ENCODE data around the gene RXFP2.

Gene RXFP2

GRCh38 chr13:31749929-31750328 lies 10.6 kb downstream of the RXFP2 start:
- H3K9me3 Mint-ChIP-seq (ENCODE audit: low read depth), result no peaks in the 10 kb centered on the region
- H3K27ac Mint-ChIP-seq, result no peak overlapping the region
- H3K27me3 Mint-ChIP-seq, result peaks cover 11% of the 10 kb centered on the region
- H3K4me3 Mint-ChIP-seq, result no peak overlapping the region
- H3K4me1 Mint-ChIP-seq (ENCODE audit: low read depth), result no peaks in the 10 kb centered on the region
- H3K36me3 Mint-ChIP-seq, result no peaks in the 10 kb centered on the region

- H3K27ac Mint-ChIP-seq, result no peak overlapping the region
- H3K27me3 Mint-ChIP-seq, result peaks cover 13% of the 10 kb centered on the region
- H3K36me3 Mint-ChIP-seq, result no peaks in the 10 kb centered on the region
- no peaks in the 10 kb centered on the region for H3K9me3 Mint-ChIP-seq (ENCODE audit: low read depth)
- no peaks in the 10 kb centered on the region for H3K4me1 Mint-ChIP-seq (ENCODE audit: low read depth)
- H3K4me3 Mint-ChIP-seq, result no peak overlapping the region
Observed at GRCh38 chr13:31755211-31755610, 15.9 kb downstream of the RXFP2 start.

GRCh38 chr13:31755803-31756212 lies 16.5 kb downstream of the RXFP2 start:
- Mint-ChIP-seq H3K36me3 (no peaks in the 10 kb centered on the region), H3K9me3 (ENCODE audit: low read depth) (no peaks in the 10 kb centered on the region)

GRCh38 chr13:31756346-31756745 lies 17.0 kb downstream of the RXFP2 start:
- Mint-ChIP-seq H3K4me1 (ENCODE audit: low read depth) (no peaks in the 10 kb centered on the region), H3K9me3 (ENCODE audit: low read depth) (no peaks in the 10 kb centered on the region), H3K27ac (no peak overlapping the region), H3K36me3 (no peaks in the 10 kb centered on the region), H3K4me3 (no peak overlapping the region), H3K27me3 (peaks cover 10% of the 10 kb centered on the region)

More at GRCh38 chr13:31755803-31756212, 16.5 kb downstream of the RXFP2 start:
- H3K27me3 Mint-ChIP-seq, result peaks cover 10% of the 10 kb centered on the region
- H3K4me3 Mint-ChIP-seq, result no peak overlapping the region
- H3K4me1 Mint-ChIP-seq (ENCODE audit: low read depth), result no peaks in the 10 kb centered on the region
- no peak overlapping the region for H3K27ac Mint-ChIP-seq

GRCh38 chr13:31761951-31762350 lies 22.6 kb downstream of the RXFP2 start:
- H3K27me3 Mint-ChIP-seq, result peaks cover 10% of the 10 kb centered on the region
- no peaks in the 10 kb centered on the region for H3K4me1 Mint-ChIP-seq (ENCODE audit: low read depth)
- no peak overlapping the region for H3K27ac Mint-ChIP-seq
- no peak overlapping the region for H3K4me3 Mint-ChIP-seq
- no peaks in the 10 kb centered on the region for H3K36me3 Mint-ChIP-seq
- H3K9me3 Mint-ChIP-seq (ENCODE audit: low read depth), result no peaks in the 10 kb centered on the region

GRCh38 chr13:31764556-31764955 lies 25.2 kb downstream of the RXFP2 start:
- no peaks in the 10 kb centered on the region for H3K36me3 Mint-ChIP-seq
- H3K4me3 Mint-ChIP-seq, result no peak overlapping the region
- H3K4me1 Mint-ChIP-seq (ENCODE audit: low read depth), result no peaks in the 10 kb centered on the region
- no peak overlapping the region for H3K27ac Mint-ChIP-seq
- no peaks in the 10 kb centered on the region for H3K9me3 Mint-ChIP-seq (ENCODE audit: low read depth)
- H3K27me3 Mint-ChIP-seq, result peaks cover 8% of the 10 kb centered on the region

GRCh38 chr13:31765138-31765785 lies 25.9 kb downstream of the RXFP2 start:
- H3K36me3 Mint-ChIP-seq, result no peaks in the 10 kb centered on the region
- H3K27me3 Mint-ChIP-seq, result peaks cover 8% of the 10 kb centered on the region
- no peak overlapping the region for H3K4me3 Mint-ChIP-seq
- H3K4me1 Mint-ChIP-seq (ENCODE audit: low read depth), result no peaks in the 10 kb centered on the region
- no peaks in the 10 kb centered on the region for H3K9me3 Mint-ChIP-seq (ENCODE audit: low read depth)
- no peak overlapping the region for H3K27ac Mint-ChIP-seq

GRCh38 chr13:31767175-31767900 lies 28.0 kb downstream of the RXFP2 start:
- Mint-ChIP-seq H3K27me3 (peaks cover 5% of the 10 kb centered on the region), H3K36me3 (no peaks in the 10 kb centered on the region), H3K4me1 (ENCODE audit: low read depth) (no peaks in the 10 kb centered on the region), H3K9me3 (ENCODE audit: low read depth) (no peaks in the 10 kb centered on the region), H3K27ac (no peak overlapping the region), H3K4me3 (no peak overlapping the region)

GRCh38 chr13:31768351-31768750 lies 29.0 kb downstream of the RXFP2 start:
- peaks cover 3% of the 10 kb centered on the region for H3K27me3 Mint-ChIP-seq
- H3K4me1 Mint-ChIP-seq (ENCODE audit: low read depth), result peaks cover 4% of the 10 kb centered on the region
- H3K27ac Mint-ChIP-seq, result no peak overlapping the region
- H3K4me3 Mint-ChIP-seq, result no peak overlapping the region
- no peaks in the 10 kb centered on the region for H3K36me3 Mint-ChIP-seq
- no peaks in the 10 kb centered on the region for H3K9me3 Mint-ChIP-seq (ENCODE audit: low read depth)

- Mint-ChIP-seq H3K9me3 (ENCODE audit: low read depth) (no peaks in the 10 kb centered on the region), H3K27me3 (peaks cover 2% of the 10 kb centered on the region), H3K27ac (no peak overlapping the region), H3K4me3 (no peak overlapping the region), H3K4me1 (ENCODE audit: low read depth) (peaks cover 9% of the 10 kb centered on the region), H3K36me3 (no peaks in the 10 kb centered on the region)
Observed at GRCh38 chr13:31769575-31769974, 30.2 kb downstream of the RXFP2 start.

GRCh38 chr13:31772231-31772630 lies 32.9 kb downstream of the RXFP2 start:
- no peaks in the 10 kb centered on the region for H3K27me3 Mint-ChIP-seq

GRCh38 chr13:31773538-31773937 lies 34.2 kb downstream of the RXFP2 start:
- Mint-ChIP-seq H3K9me3 (ENCODE audit: low read depth) (no peaks in the 10 kb centered on the region), H3K36me3 (no peaks in the 10 kb centered on the region), H3K27me3 (no peaks in the 10 kb centered on the region), H3K27ac (no peak overlapping the region), H3K4me3 (peak overlapping the region; percentile 38), H3K4me1 (ENCODE audit: low read depth) (peaks cover 9% of the 10 kb centered on the region)

More at GRCh38 chr13:31772231-31772630, 32.9 kb downstream of the RXFP2 start:
- Mint-ChIP-seq H3K4me3 (no peak overlapping the region), H3K4me1 (ENCODE audit: low read depth) (peaks cover 9% of the 10 kb centered on the region), H3K36me3 (no peaks in the 10 kb centered on the region), H3K27ac (no peak overlapping the region), H3K9me3 (ENCODE audit: low read depth) (no peaks in the 10 kb centered on the region)

GRCh38 chr13:31774186-31774750 lies 34.9 kb downstream of the RXFP2 start:
- no peaks in the 10 kb centered on the region for H3K36me3 Mint-ChIP-seq

GRCh38 chr13:31775148-31775547 lies 35.8 kb downstream of the RXFP2 start:
- Mint-ChIP-seq H3K27me3 (peaks cover 5% of the 10 kb centered on the region), H3K4me1 (ENCODE audit: low read depth) (peaks cover 9% of the 10 kb centered on the region), H3K36me3 (no peaks in the 10 kb centered on the region), H3K27ac (no peak overlapping the region), H3K9me3 (ENCODE audit: low read depth) (no peaks in the 10 kb centered on the region), H3K4me3 (no peak overlapping the region)

More at GRCh38 chr13:31774186-31774750, 34.9 kb downstream of the RXFP2 start:
- no peaks in the 10 kb centered on the region for H3K9me3 Mint-ChIP-seq (ENCODE audit: low read depth)
- peaks cover 9% of the 10 kb centered on the region for H3K4me1 Mint-ChIP-seq (ENCODE audit: low read depth)
- H3K4me3 Mint-ChIP-seq, result no peak overlapping the region
- peaks cover under 1% of the 10 kb centered on the region for H3K27me3 Mint-ChIP-seq
- no peak overlapping the region for H3K27ac Mint-ChIP-seq

GRCh38 chr13:31775686-31776085 lies 36.4 kb downstream of the RXFP2 start:
- Mint-ChIP-seq H3K9me3 (ENCODE audit: low read depth) (no peaks in the 10 kb centered on the region), H3K4me3 (no peak overlapping the region)

More at GRCh38 chr13:31775686-31776085, 36.4 kb downstream of the RXFP2 start:
- H3K27ac Mint-ChIP-seq, result no peak overlapping the region
- no peaks in the 10 kb centered on the region for H3K36me3 Mint-ChIP-seq
- peaks cover 5% of the 10 kb centered on the region for H3K27me3 Mint-ChIP-seq
- H3K4me1 Mint-ChIP-seq (ENCODE audit: low read depth), result peaks cover 9% of the 10 kb centered on the region
